Measurements from ENCODE around the gene TMEM138.

TMEM138 gene

GRCh38 chr11:61339490-61339878 lies 22.7 kb upstream of the TMEM138 start:
- 0 out of 2 replicates have a peak, but pooled peaks cover 4% of the 10 kb centered on the region for H3F3A ChIP-seq (ENCODE audit: control insufficient read depth, insufficient read depth)

GRCh38 chr11:61340979-61341378 lies 21.2 kb upstream of the TMEM138 start:
- H3F3A ChIP-seq (ENCODE audit: control insufficient read depth, insufficient read depth) = 0 out of 2 replicates have a peak, but pooled peaks cover 6% of the 10 kb centered on the region
- no peaks in the 10 kb centered on the region for H3K27me3 ChIP-seq (ENCODE audit: control insufficient read depth, low read length)
- H3K9me2 ChIP-seq (replicated peaks; ENCODE audit: control insufficient read depth, low read length) = no peaks in the 10 kb centered on the region
- no peaks in the 10 kb centered on the region for H4K20me1 ChIP-seq (ENCODE audit: control insufficient read depth, insufficient read depth, low read depth, low read length)
- TF ChIP-seq EZH2phosphoT487 (IDR thresholded peaks at IDR 0.05; ENCODE audit: borderline replicate concordance, low read length) (no peak), CTCF (IDR thresholded peaks at IDR 0.05; ENCODE audit: low read depth, low read length, poor library complexity, severe bottlenecking) (no peak)
- peaks cover 28% of the 10 kb centered on the region for H3K36me3 ChIP-seq (ENCODE audit: control insufficient read depth, low read length)
- peaks cover 9% of the 10 kb centered on the region for H3K4me1 ChIP-seq (ENCODE audit: control insufficient read depth, low read length)
- H3K27ac ChIP-seq (ENCODE audit: low read depth, low read length) = no peak overlapping the region
- H3K79me2 ChIP-seq (ENCODE audit: control insufficient read depth, low read length) = no peaks in the 10 kb centered on the region
- no peaks in the 10 kb centered on the region for H3K9me3 ChIP-seq (ENCODE audit: control insufficient read depth, insufficient read depth, low read length)
- H3K4me3 ChIP-seq (ENCODE audit: low read length) = no peak overlapping the region
- H3K4me2 ChIP-seq (ENCODE audit: low read length) = no peak overlapping the region

More at GRCh38 chr11:61339490-61339878, 22.7 kb upstream of the TMEM138 start:
- Histone ChIP-seq H3K36me3 (ENCODE audit: control insufficient read depth, low read length) (peaks cover 16% of the 10 kb centered on the region), H3K4me2 (ENCODE audit: low read length) (no peak overlapping the region), H3K27ac (ENCODE audit: low read depth, low read length) (no peak overlapping the region), H3K27me3 (ENCODE audit: control insufficient read depth, low read length) (no peaks in the 10 kb centered on the region), H3K79me2 (ENCODE audit: control insufficient read depth, low read length) (no peaks in the 10 kb centered on the region), H3K9me2 (replicated peaks; ENCODE audit: control insufficient read depth, low read length) (no peaks in the 10 kb centered on the region), H3K9me3 (ENCODE audit: control insufficient read depth, insufficient read depth, low read length) (no peaks in the 10 kb centered on the region), H3K4me3 (ENCODE audit: low read length) (no peak overlapping the region), H4K20me1 (ENCODE audit: control insufficient read depth, insufficient read depth, low read depth, low read length) (no peaks in the 10 kb centered on the region), H3K4me1 (ENCODE audit: control insufficient read depth, low read length) (peaks cover 24% of the 10 kb centered on the region)
- TF ChIP-seq CTCF (IDR thresholded peaks at IDR 0.05; ENCODE audit: low read depth, low read length, poor library complexity, severe bottlenecking) = no peak

GRCh38 chr11:61341706-61342105 lies 20.5 kb upstream of the TMEM138 start:
- Histone ChIP-seq H3K27ac (ENCODE audit: low read depth, low read length) (no peak overlapping the region), H3K9me2 (replicated peaks; ENCODE audit: control insufficient read depth, low read length) (no peaks in the 10 kb centered on the region), H3K4me2 (ENCODE audit: low read length) (no peak overlapping the region), H4K20me1 (ENCODE audit: control insufficient read depth, insufficient read depth, low read depth, low read length) (no peaks in the 10 kb centered on the region), H3K4me1 (ENCODE audit: control insufficient read depth, low read length) (peaks cover 2% of the 10 kb centered on the region), H3K79me2 (ENCODE audit: control insufficient read depth, low read length) (no peaks in the 10 kb centered on the region), H3K4me3 (ENCODE audit: low read length) (no peak overlapping the region), H3K36me3 (ENCODE audit: control insufficient read depth, low read length) (peaks cover 31% of the 10 kb centered on the region), H3F3A (ENCODE audit: control insufficient read depth, insufficient read depth) (0 out of 2 replicates have a peak, but pooled peaks cover 6% of the 10 kb centered on the region), H3K27me3 (ENCODE audit: control insufficient read depth, low read length) (no peaks in the 10 kb centered on the region), H3K9me3 (ENCODE audit: control insufficient read depth, insufficient read depth, low read length) (no peaks in the 10 kb centered on the region)
- TF ChIP-seq EZH2phosphoT487 (IDR thresholded peaks at IDR 0.05; ENCODE audit: borderline replicate concordance, low read length) (no peak), CTCF (IDR thresholded peaks at IDR 0.05; ENCODE audit: low read depth, low read length, poor library complexity, severe bottlenecking) (no peak)
